Activated CD4-positive, alpha-beta T cell treated with anti-CD3 and anti-CD28 coated beads, Interleukin-2, amount 50 U/mL, for 24 hours (primary cell): ENCODE data around the gene NOX1.
"Not testable (repeated sequence)": the region's sequence is repeated elsewhere in the genome, so short reads cannot be mapped to it uniquely, and the experiment has no call there.

ENCODE experiments used
- DNase-seq, 2 donors: peaks; one replicate each; pipeline ENCODE4 v3.0.0-alpha.2; 2020; ENCODE audit warnings: low read depth in 1 of 2, low spot score in 1 of 2

The NOX1 gene

GRCh38 chrX:100819837-100820666 lies 54.1 kb downstream of the NOX1 start, which contains the start of gene CSTF2:
TSS of gene CSTF2 (plus strand) at chrX:100820391. CDS start at chrX:100820417, 26 bp downstream.
- peak; percentile 44 to 65 for DNase-seq

GRCh38 chrX:100819534-100819836 lies 54.7 kb downstream of the NOX1 start:
- peak in 1 of 2 donors; percentile 13 for DNase-seq

GRCh38 chrX:100817340-100817739 lies 56.8 kb downstream of the NOX1 start:
- no peak for DNase-seq

GRCh38 chrX:100812216-100813158 lies 61.7 kb downstream of the NOX1 start:
- DNase-seq: no peak

GRCh38 chrX:100808265-100808664 lies 65.9 kb downstream of the NOX1 start:
- not testable (repeated sequence) for DNase-seq

- DNase-seq: no peak
These were observed 69.4 kb downstream of the NOX1 start for GRCh38 chrX:100804780-100805179.

- no peak for DNase-seq
These were observed 71.3 kb downstream of the NOX1 start for GRCh38 chrX:100802843-100803242.

- no peak for DNase-seq
These were observed 75.5 kb downstream of the NOX1 start for GRCh38 chrX:100798484-100799214.

- no peak for DNase-seq
These were observed 76.8 kb downstream of the NOX1 start for GRCh38 chrX:100797359-100797758.

- DNase-seq: not testable (repeated sequence)
These were observed 77.8 kb downstream of the NOX1 start for GRCh38 chrX:100796371-100796770.
